Measurements from ENCODE around the gene FTH1.

FTH1 gene

GRCh38 chr11:61975638-61976419 is 8.4 kb upstream of the FTH1 start:
- Histone ChIP-seq H3K27ac (no peak overlapping the region), H3K4me3 (ENCODE audit: low read depth, low read length) (no peak overlapping the region), H3K27me3 (replicated peaks) (no peaks in the 10 kb centered on the region), H3K36me3 (replicated peaks) (no peaks in the 10 kb centered on the region)
- in situ Hi-C loops (cut with HindIII; ENCODE audit: low pct_ligation_motif_present, low sequenced_read_pairs) = no loop called here
- no peak for DNase-seq
- TF ChIP-seq CTCF (IDR thresholded peaks at IDR 0.05; ENCODE audit: low read depth, low read length, missing control alignments) = no peak

GRCh38 chr11:61974766-61975631 is 7.6 kb upstream of the FTH1 start:
- Histone ChIP-seq H3K4me3 (ENCODE audit: low read depth, low read length) (no peak overlapping the region), H3K27ac (no peak overlapping the region), H3K27me3 (replicated peaks) (no peaks in the 10 kb centered on the region), H3K36me3 (replicated peaks) (no peaks in the 10 kb centered on the region)
- no peak for DNase-seq
- no peak for TF ChIP-seq CTCF (IDR thresholded peaks at IDR 0.05; ENCODE audit: low read depth, low read length, missing control alignments)
- in situ Hi-C loops (cut with HindIII; ENCODE audit: low pct_ligation_motif_present, low sequenced_read_pairs) = no loop called here

GRCh38 chr11:61973476-61974162 is 6.2 kb upstream of the FTH1 start:
- no peak overlapping the region for H3K4me3 ChIP-seq (ENCODE audit: low read depth, low read length)
- H3K36me3 ChIP-seq (replicated peaks) = no peaks in the 10 kb centered on the region
- peak overlapping the region; percentile 96 for H3K27ac ChIP-seq
- no peak for DNase-seq
- TF ChIP-seq CTCF (IDR thresholded peaks at IDR 0.05; ENCODE audit: low read depth, low read length, missing control alignments) = no peak
- in situ Hi-C loops (cut with HindIII; ENCODE audit: low pct_ligation_motif_present, low sequenced_read_pairs) = no loop called here
- no peaks in the 10 kb centered on the region for H3K27me3 ChIP-seq (replicated peaks)

GRCh38 chr11:61972672-61973475 is 5.4 kb upstream of the FTH1 start:
- Histone ChIP-seq H3K27me3 (replicated peaks) (no peaks in the 10 kb centered on the region), H3K27ac (peak overlapping the region; percentile 96), H3K36me3 (replicated peaks) (no peaks in the 10 kb centered on the region), H3K4me3 (ENCODE audit: low read depth, low read length) (no peak overlapping the region)
- no peak for TF ChIP-seq CTCF (IDR thresholded peaks at IDR 0.05; ENCODE audit: low read depth, low read length, missing control alignments)
- in situ Hi-C loops (cut with HindIII; ENCODE audit: low pct_ligation_motif_present, low sequenced_read_pairs) = no loop called here
- peak; percentile 53 for DNase-seq

DNA sequence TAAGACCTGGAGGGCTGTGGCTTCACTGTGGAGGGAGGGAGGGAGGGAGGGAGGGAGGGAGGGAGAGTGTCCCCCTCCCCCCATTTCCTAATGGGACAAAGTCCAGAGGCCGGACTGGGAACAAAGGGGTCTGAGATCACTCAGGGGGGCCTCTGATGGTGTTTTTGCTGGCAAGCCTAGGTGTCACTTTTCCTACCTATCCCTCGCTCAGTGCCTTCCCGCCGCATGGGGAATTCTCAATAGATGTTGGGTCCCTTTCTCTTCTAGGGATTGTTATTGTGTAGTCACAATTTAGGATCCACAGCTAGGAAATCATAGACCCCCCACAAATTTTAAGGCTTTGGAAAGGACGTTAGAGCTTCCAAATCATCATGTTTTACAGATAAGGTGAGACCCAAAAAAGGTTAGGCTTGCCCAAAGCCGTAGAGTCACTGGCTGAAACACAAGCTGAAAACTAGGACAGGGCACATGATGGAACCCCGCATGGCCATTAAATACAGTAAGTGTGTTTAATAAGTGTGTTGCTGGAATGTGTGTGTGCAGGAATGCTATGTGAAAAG is 4.8 kb upstream of the FTH1 start:
- Histone ChIP-seq H3K4me3 (ENCODE audit: low read depth, low read length) (peak overlapping the region; percentile 9), H3K27me3 (replicated peaks) (no peaks in the 10 kb centered on the region), H3K36me3 (replicated peaks) (no peaks in the 10 kb centered on the region), H3K27ac (peak overlapping the region; percentile 96)
- DNase-seq = no peak
- no peak for TF ChIP-seq CTCF (IDR thresholded peaks at IDR 0.05; ENCODE audit: low read depth, low read length, missing control alignments)
- in situ Hi-C loops (cut with HindIII; ENCODE audit: low pct_ligation_motif_present, low sequenced_read_pairs) = no loop called here
